NCI-H345 treated with DMSO at 0.1 percent for 48 hours (cell line): ENCODE results near the gene BATF3.
"Not testable (repeated sequence)": the region's sequence is repeated elsewhere in the genome, so short reads cannot be mapped to it uniquely, and the experiment has no call there.

Source experiments
- DNase-seq: peaks from one replicate; lab custom pipeline; 2025; ENCODE audit not compliant: unreplicated experiment; lab: John Stamatoyannopoulos, UW

BATF3 gene

DNA sequence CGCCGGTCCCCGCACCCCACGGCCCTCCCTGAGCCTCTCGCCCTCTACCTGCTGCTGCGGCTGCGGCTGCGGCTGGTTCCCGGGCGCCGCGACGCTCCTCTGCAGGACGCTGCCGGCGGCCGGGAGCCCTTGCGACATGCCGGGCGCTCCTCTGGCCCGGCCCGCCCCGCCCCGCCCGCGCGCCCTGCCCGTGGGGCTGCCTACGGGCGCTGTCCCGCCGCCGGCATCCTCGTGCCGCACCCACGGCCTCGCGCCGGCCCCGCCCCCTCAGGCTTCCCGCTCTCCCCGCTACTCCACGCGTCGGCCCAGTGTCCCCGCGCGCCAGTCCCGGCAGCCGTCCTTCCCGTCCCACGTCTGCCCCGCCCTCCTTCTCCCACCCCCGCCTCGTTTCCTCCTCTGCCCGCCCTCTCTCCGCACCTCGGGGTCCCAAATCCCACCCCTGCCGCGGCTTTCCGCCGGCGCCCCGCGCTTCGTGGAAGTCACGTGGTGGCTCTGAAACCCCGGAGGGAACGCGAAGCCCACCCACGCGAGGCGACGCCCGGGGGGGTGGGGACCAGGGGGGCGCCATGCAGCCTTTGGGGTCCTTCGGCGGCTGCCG, at the start of gene BATF3:
BATF3 (minus strand) TSS at position 216 of the 598 bp plus-strand sequence; CDS start at position 138, 78 bp downstream.
- DNase-seq, result no peak

DNA sequence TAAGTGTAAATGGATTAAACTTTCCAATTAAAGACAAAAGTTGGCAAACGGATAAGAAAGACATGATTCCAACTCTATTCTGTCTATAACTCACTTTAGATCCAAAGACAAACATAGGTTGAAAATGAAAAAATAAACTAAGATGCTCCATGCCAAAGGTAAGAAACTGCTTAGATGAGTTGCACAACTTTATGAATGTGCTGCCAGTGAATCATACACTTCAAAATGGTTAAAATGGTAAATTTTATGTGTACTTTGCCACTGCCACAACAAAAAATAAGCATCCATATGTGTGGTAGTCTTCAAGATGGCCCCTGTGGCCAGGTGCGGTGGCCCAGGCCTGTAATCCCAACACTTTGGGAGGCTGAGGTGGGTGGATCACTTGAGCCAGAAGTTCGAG, 46.9 kb upstream of the BATF3 start:
- DNase-seq, result no peak

- no peak for DNase-seq
Measured at GRCh38 chr1:212745303-212745702, 45.7 kb upstream of the BATF3 start.

GRCh38 chr1:212743901-212744475, 44.3 kb upstream of the BATF3 start:
- DNase-seq, result peak; percentile 2

- DNase-seq, result no peak
Measured at GRCh38 chr1:212738330-212738729, 38.7 kb upstream of the BATF3 start.

DNA sequence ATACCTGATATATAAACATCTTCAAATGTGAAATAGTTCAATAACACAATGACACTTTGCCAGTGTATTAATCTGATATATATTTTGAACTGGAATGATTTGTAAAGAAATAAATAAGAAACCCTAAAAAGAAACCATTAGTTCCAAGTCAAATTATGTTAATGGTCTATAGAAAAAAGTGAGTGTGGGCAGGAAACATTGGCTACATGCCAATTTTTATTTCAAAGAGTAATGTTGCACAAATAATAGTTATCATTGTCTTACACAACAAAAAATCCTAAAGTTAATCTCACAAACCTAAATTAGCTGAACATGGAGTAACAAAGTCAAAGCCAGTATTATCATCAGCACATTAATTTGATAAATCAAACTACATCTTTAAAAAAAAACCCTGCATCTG, 37.9 kb upstream of the BATF3 start:
- no peak for DNase-seq

- no peak for DNase-seq
Measured at GRCh38 chr1:212733109-212733508, 33.5 kb upstream of the BATF3 start.

GRCh38 chr1:212731630-212732029, 32.0 kb upstream of the BATF3 start:
- no peak for DNase-seq

DNA sequence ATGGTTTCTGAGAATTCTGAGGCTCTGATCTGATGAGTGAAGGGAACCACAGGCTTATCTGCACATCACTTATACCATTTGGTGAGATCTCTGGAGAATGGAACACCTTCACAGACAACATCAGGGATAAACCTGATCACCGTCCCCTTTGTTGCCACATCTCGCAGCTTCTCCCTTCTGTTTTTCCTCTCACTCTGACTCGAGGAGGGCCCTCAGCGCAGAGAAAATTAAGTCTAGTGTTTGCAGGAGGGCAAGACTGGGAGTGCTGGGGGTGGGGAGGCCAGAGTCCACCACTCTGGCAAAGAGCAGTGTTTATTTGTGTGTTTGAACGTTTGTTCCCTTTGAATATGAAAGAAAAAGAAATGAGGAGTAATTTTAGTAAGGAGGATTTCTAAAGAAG, 29.0 kb upstream of the BATF3 start:
- DNase-seq, result no peak

DNA sequence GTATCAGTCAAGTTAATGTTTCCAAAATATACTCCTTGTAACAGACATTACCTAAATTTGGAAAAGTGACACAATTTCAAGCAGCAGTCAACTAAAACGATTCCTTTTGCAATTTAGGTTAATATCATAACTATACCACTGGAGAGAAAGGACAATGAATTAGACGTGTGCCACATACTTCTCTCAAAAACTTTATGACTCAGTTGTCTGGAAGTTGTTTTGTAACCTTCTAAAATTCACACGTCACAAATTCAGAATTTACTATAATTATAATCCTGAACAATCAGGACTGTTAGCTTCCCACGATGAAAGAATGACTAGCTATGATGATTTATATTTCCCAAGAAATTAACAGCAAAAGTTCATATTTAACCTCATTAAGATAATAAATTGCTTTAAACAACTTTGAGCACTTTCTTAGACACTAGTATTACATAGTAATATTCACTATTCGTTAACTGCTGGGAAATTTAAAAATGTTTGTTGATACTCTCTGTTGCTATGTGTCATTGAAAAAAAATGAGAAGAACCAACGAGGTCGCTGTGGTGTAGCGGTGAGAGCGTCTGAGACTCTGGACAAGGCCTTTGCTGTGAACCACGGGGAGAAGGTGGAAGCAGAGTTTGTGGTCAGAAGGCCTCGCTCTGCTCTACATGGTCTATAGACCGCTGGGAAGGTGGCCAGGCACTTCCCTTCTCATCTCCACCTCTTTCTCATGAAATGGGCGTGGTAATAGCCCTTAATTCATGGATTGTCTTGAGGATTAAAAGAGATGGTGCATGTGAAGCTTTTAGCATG, 27.9 kb upstream of the BATF3 start:
- DNase-seq, result no peak

GRCh38 chr1:212724679-212725078, 25.0 kb upstream of the BATF3 start:
- DNase-seq, result not testable (repeated sequence)

- no peak for DNase-seq
Measured at GRCh38 chr1:212722270-212722957, 22.8 kb upstream of the BATF3 start.

GRCh38 chr1:212721388-212722247, 22.0 kb upstream of the BATF3 start:
- DNase-seq, result no peak

- no peak for DNase-seq
Measured at GRCh38 chr1:212719633-212720032, 20.0 kb upstream of the BATF3 start.

GRCh38 chr1:212718499-212718898, 18.9 kb upstream of the BATF3 start:
- DNase-seq, result no peak

DNA sequence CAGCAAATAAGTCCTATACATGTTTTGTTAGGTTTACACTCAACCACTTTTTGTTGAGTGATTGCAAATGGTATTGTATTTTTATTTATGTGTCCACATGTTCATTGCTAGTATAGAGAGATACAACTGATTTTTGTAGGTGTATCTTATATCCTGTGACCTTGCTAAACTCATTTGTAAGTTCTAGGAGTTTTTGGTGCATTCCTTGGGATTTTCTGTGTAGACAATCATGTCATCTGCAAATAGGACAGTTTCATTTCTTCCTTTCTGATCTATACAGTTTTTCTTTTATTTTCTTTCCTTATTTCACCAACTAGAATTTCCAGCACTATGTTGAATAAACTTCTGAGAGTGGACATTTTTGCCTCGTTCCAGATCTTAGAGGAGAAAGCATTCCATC, 16.5 kb upstream of the BATF3 start:
- DNase-seq, result no peak

GRCh38 chr1:212713465-212714136, 14.0 kb upstream of the BATF3 start:
- no peak for DNase-seq

- DNase-seq, result no peak
Measured at GRCh38 chr1:212712451-212713303, 13.0 kb upstream of the BATF3 start.

- DNase-seq, result not testable (repeated sequence)
Measured at GRCh38 chr1:212711974-212712373, 12.3 kb upstream of the BATF3 start.
